AG04449 (cell line): ENCODE results near the gene ZC3H7A.

ENCODE experiments used
- CTCF ChIA-PET: fragments of 350-600 bp; formaldehyde crosslinking; extraction: SDS; loops from one replicate; lab custom pipeline; 2021; ENCODE audit warnings: antibody characterized with exemption; lab: Yijun Ruan, JAX
- POLR2A ChIA-PET: fragments of 400-600, 350-600 bp; formaldehyde crosslinking; extraction: SDS; loops from one replicate; lab custom pipeline; 2020; ENCODE audit warnings: antibody characterized with exemption, inconsistent platforms; lab: Yijun Ruan, JAX
- DNase-seq: peaks from one replicate; pipeline ENCODE4 v3.0.0-alpha.2; 2010; ENCODE audit warnings: low read depth, low spot score
- H3K4me3 ChIP-seq: 2 replicates; pipeline ENCODE4 v1.5.1; 2011; ENCODE audit warnings: low read depth, mild to moderate bottlenecking, control low read depth, low read length
- CTCF ChIP-seq: IDR thresholded peaks from one replicate; pipeline ENCODE4 v1.5.1; 2011; ENCODE audit warnings: mild to moderate bottlenecking, moderate library complexity, low read length, control low read depth, inconsistent platforms; ENCODE audit not compliant: insufficient read depth; ENCODE audit errors: missing control alignments

The ZC3H7A gene

GRCh38 chr16:11797166-11797956 is at the start of gene ZC3H7A:
TSS of gene ZC3H7A (minus strand) at chr16:11797258. CDS start at chr16:11782354, 14,904 bp downstream.
- TF ChIP-seq CTCF = peak; percentile 65
- H3K4me3 ChIP-seq = peak within 1 kb of the TSS; percentile 83
- CTCF ChIA-PET = interaction anchor here (0.6 to 5.5 kb wide), 40 partner anchors 8 to 440 kb away, joined by 3 to 77 read pairs (median 4); partner anchors contain the start of gene TXNDC11
- POLR2A ChIA-PET = interaction anchor here (0.6 to 2.8 kb wide), 12 partner anchors 9 to 542 kb away, joined by 3 to 23 read pairs (median 4); partner anchors contain the start of genes SOCS1 and TXNDC11
- peak; percentile 78 for DNase-seq

- ChIA-PET POLR2A (no interaction called here), CTCF (interaction anchor here (0.8 kb wide), 1 partner anchor 47 kb away, joined by 3 read pairs; the partner anchor contains the start of gene ZC3H7A)
- TF ChIP-seq CTCF = no peak
- no peak for DNase-seq
- no peak overlapping the region for H3K4me3 ChIP-seq
These were observed 47.4 kb upstream of the ZC3H7A start for GRCh38 chr16:11844499-11844898.

GRCh38 chr16:11843861-11844260 is 46.8 kb upstream of the ZC3H7A start:
- ChIA-PET POLR2A (no interaction called here), CTCF (interaction anchor here (0.8 kb wide), 1 partner anchor 47 kb away, joined by 3 read pairs; the partner anchor contains the start of gene ZC3H7A)
- no peak for DNase-seq
- no peak for TF ChIP-seq CTCF
- no peak overlapping the region for H3K4me3 ChIP-seq

GRCh38 chr16:11843206-11843605 is 46.1 kb upstream of the ZC3H7A start:
- CTCF ChIA-PET = no interaction called here
- POLR2A ChIA-PET = no interaction called here
- TF ChIP-seq CTCF = no peak
- no peak for DNase-seq
- no peak overlapping the region for H3K4me3 ChIP-seq

- DNase-seq = no peak
- POLR2A ChIA-PET = no interaction called here
- CTCF ChIA-PET = interaction anchor here (1.1 kb wide), 1 partner anchor 43 kb away, joined by 9 read pairs; the partner anchor contains the start of gene ZC3H7A
- TF ChIP-seq CTCF = no peak
- no peak overlapping the region for H3K4me3 ChIP-seq
These were observed 44.0 kb upstream of the ZC3H7A start for GRCh38 chr16:11841026-11841425.

GRCh38 chr16:11836650-11837244 is 39.7 kb upstream of the ZC3H7A start:
- POLR2A ChIA-PET = interaction anchor here (1.0 kb wide), 1 partner anchor 39 kb away, joined by 5 read pairs; no protein-coding TSS in a partner anchor
- DNase-seq = no peak
- CTCF ChIA-PET = interaction anchor here (1.0 to 3.2 kb wide), 3 partner anchors 9 to 231 kb away, joined by 4 to 14 read pairs (median 6); partner anchors contain the start of gene ZC3H7A
- H3K4me3 ChIP-seq = no peak overlapping the region
- no peak for TF ChIP-seq CTCF
